SK-N-SH (cell line): Measurements from ENCODE around the gene FRRS1L. TPM values are rescaled to one million over a fixed set of nuclear protein-coding genes. Genes with fewer than 3 reads are reported as not detected.

Source experiments
- CTCF ChIA-PET: fragments of 300-600, 350-600 bp; formaldehyde crosslinking; extraction: SDS; loops from one replicate; lab custom pipeline; 2021; lab: Yijun Ruan, JAX
- POLR2A ChIA-PET: fragments of 350-600 bp; sonication (Branson Sonifier 250); formaldehyde crosslinking; extraction: SDS; loops from one replicate; lab custom pipeline; 2020; ENCODE audit warnings: antibody characterized with exemption, inconsistent platforms; lab: Yijun Ruan, JAX
- DNase-seq: peaks from one replicate; pipeline ENCODE4 v3.0.0; 2012
- H2AFZ ChIP-seq: fragments of 200-600 bp; sonication (generic); 2 replicates; pipeline ENCODE4 v1.8.1; 2016; ENCODE audit warnings: antibody characterized with exemption, mild to moderate bottlenecking, low read depth
- H3F3A ChIP-seq: fragments of 200-600 bp; sonication (generic); replicated peaks from 2 replicates; pipeline ENCODE3; 2016; ENCODE audit warnings: antibody characterized with exemption, mild to moderate bottlenecking; ENCODE audit not compliant: insufficient read depth
- H3K27ac ChIP-seq, 2 experiments: fragments of 200-500 bp in 1 of 2; fragments of 200-600 bp in 1 of 2; sonication (Bioruptor generic) in 1 of 2; sonication (generic), shearing (Covaris generic) in 1 of 2; 2 replicates each; pipeline versions ENCODE4 v1.5.1 to v1.6.1; 2014 to 2016; ENCODE audit warnings: low read depth in 2 of 2, inconsistent platforms in 1 of 2, low read length in 1 of 2, mild to moderate bottlenecking in 1 of 2, mixed read lengths in 1 of 2
- H3K27me3 ChIP-seq: fragments of 200-600 bp; sonication (generic), shearing (Covaris generic); 2 replicates; pipeline ENCODE4 v1.6.1; 2016; ENCODE audit warnings: mixed run types; ENCODE audit not compliant: insufficient read depth
- H3K36me3 ChIP-seq, 2 experiments: fragments of 200-500 bp in 1 of 2; fragments of 200-600 bp in 1 of 2; sonication (Bioruptor generic) in 1 of 2; sonication (generic) in 1 of 2; replicated peaks in 1 of 2; 2 replicates each; pipeline versions ENCODE3 to v1.5.1; 2014 to 2016; ENCODE audit warnings: low read length in 1 of 2, mild to moderate bottlenecking in 1 of 2; ENCODE audit not compliant: insufficient read depth in 2 of 2, control insufficient read depth in 1 of 2
- H3K4me1 ChIP-seq, 2 experiments: fragments of 200-500 bp in 1 of 2; fragments of 200-600 bp in 1 of 2; sonication (Bioruptor generic) in 1 of 2; sonication (generic), shearing (Covaris generic) in 1 of 2; 2 replicates each; pipeline versions ENCODE4 v1.5.1 to v1.6.1; 2014 to 2016; ENCODE audit warnings: low read depth in 1 of 2, low read length in 1 of 2, mixed run types in 1 of 2; ENCODE audit not compliant: insufficient read depth in 2 of 2, control insufficient read depth in 1 of 2
- H3K4me2 ChIP-seq: fragments of 200-600 bp; sonication (generic), shearing (Covaris generic); 2 replicates; pipeline ENCODE4 v1.6.1; 2017; ENCODE audit warnings: mixed run types
- H3K4me3 ChIP-seq, 2 experiments: fragments of 200-500 bp in 1 of 2; fragments of 200-600 bp in 1 of 2; sonication (Bioruptor generic) in 1 of 2; sonication (generic), shearing (Covaris generic) in 1 of 2; 2 replicates each; pipeline versions ENCODE4 v1.5.1 to v1.8.1; 2014 to 2016; ENCODE audit warnings: low read depth in 2 of 2, inconsistent platforms in 1 of 2, low read length in 1 of 2, mild to moderate bottlenecking in 1 of 2, mixed read lengths in 1 of 2, moderate library complexity in 1 of 2
- H3K79me2 ChIP-seq: fragments of 200-600 bp; sonication (generic); 2 replicates; pipeline ENCODE4 v1.8.1; 2017; ENCODE audit warnings: mild to moderate bottlenecking; ENCODE audit not compliant: insufficient read depth
- H3K9ac ChIP-seq: fragments of 200-600 bp; sonication (generic); 2 replicates; pipeline ENCODE4 v1.6.1; 2017; ENCODE audit warnings: mixed run types
- H3K9me2 ChIP-seq: fragments of 200-600 bp; sonication (generic); 2 replicates; pipeline ENCODE4 v1.6.1; 2017; ENCODE audit warnings: mixed run types
- H3K9me3 ChIP-seq: fragments of 200-600 bp; sonication (generic); 2 replicates; pipeline ENCODE4 v1.6.1; 2017; ENCODE audit warnings: mixed run types, mild to moderate bottlenecking, moderate library complexity
- H4K20me1 ChIP-seq: fragments of 200-600 bp; sonication (generic); 2 replicates; pipeline ENCODE4 v1.6.1; 2017; ENCODE audit warnings: mild to moderate bottlenecking, mixed run types; ENCODE audit not compliant: insufficient read depth
- CHD2 ChIP-seq: fragments of 150-350 bp; IDR thresholded peaks from 2 replicates; pipeline ENCODE4 v1.6.1; 2018; ENCODE audit warnings: low read length; ENCODE audit not compliant: partially characterized antibody
- CTCF ChIP-seq: fragments of 200-600 bp; sonication (generic); IDR thresholded peaks from 2 replicates; pipeline ENCODE4 v1.6.1; 2017; ENCODE audit warnings: antibody characterized with exemption, mild to moderate bottlenecking, moderate library complexity
- FOXJ3 ChIP-seq: sonication (generic); formaldehyde crosslinking; IDR thresholded peaks from 2 replicates; pipeline ENCODE4 v1.5.1; 2020; ENCODE audit warnings: mild to moderate bottlenecking, missing genetic modification reagents
- FOXM1 ChIP-seq: IDR thresholded peaks from 2 replicates; pipeline ENCODE4 v1.4.0; 2012; ENCODE audit warnings: low read depth, mild to moderate bottlenecking
- GABPA ChIP-seq: IDR thresholded peaks from 2 replicates; pipeline ENCODE4 v1.4.0; 2012; ENCODE audit warnings: low read depth, mild to moderate bottlenecking
- IRF3 ChIP-seq: fragments of 150-350 bp; IDR thresholded peaks from 2 replicates; pipeline ENCODE4 v1.6.1; 2016; ENCODE audit warnings: mild to moderate bottlenecking, low read depth, low read length
- JUND ChIP-seq: IDR thresholded peaks from 2 replicates; pipeline ENCODE4 v1.4.0; 2012
- MAX ChIP-seq: IDR thresholded peaks from 2 replicates; pipeline ENCODE4 v1.4.0; 2012; ENCODE audit warnings: low read depth
- MXI1 ChIP-seq: IDR thresholded peaks from 2 replicates; pipeline ENCODE4 v1.6.1; 2012; ENCODE audit warnings: mild to moderate bottlenecking, low read depth, low read length, improper control_type of control experiment
- NFIC ChIP-seq: IDR thresholded peaks from 2 replicates; pipeline ENCODE4 v1.4.0; 2012; ENCODE audit warnings: borderline replicate concordance
- NRF1 ChIP-seq: IDR thresholded peaks from 2 replicates; pipeline ENCODE4 v1.6.1; 2012; ENCODE audit warnings: low read depth, mild to moderate bottlenecking, low read length
- PBX3 ChIP-seq: IDR thresholded peaks from 2 replicates; pipeline ENCODE4; 2012
- POLR2AphosphoS5 ChIP-seq: IDR thresholded peaks from 2 replicates; pipeline ENCODE4 v1.6.1; 2012; ENCODE audit warnings: low read depth, low read length
- RAD21 ChIP-seq: IDR thresholded peaks from 2 replicates; pipeline ENCODE4 v1.6.1; 2012; ENCODE audit warnings: mild to moderate bottlenecking, low read length
- REST ChIP-seq: IDR thresholded peaks from 2 replicates; pipeline ENCODE4 v1.6.1; 2012; ENCODE audit warnings: mild to moderate bottlenecking, low read depth, low read length, moderate library complexity
- RFX5 ChIP-seq: IDR thresholded peaks from 2 replicates; pipeline ENCODE4 v1.6.1; 2012; ENCODE audit warnings: mild to moderate bottlenecking, improper control_type of control experiment, low read length
- RXRA ChIP-seq: IDR thresholded peaks from 2 replicates; pipeline ENCODE4 v1.4.0; 2012; ENCODE audit warnings: low read depth, mild to moderate bottlenecking, borderline replicate concordance
- SIN3A ChIP-seq: IDR thresholded peaks from 2 replicates; pipeline ENCODE4 v1.6.1; 2012; ENCODE audit warnings: low read depth, mild to moderate bottlenecking, low read length, moderate library complexity, borderline replicate concordance
- SMC3 ChIP-seq: IDR thresholded peaks from 2 replicates; pipeline ENCODE4 v1.6.1; 2012; ENCODE audit warnings: low read depth, low read length, improper control_type of control experiment
- TAF1 ChIP-seq: IDR thresholded peaks from 2 replicates; pipeline ENCODE4 v1.6.1; 2012; ENCODE audit warnings: low read depth, mild to moderate bottlenecking, low read length, moderate library complexity, borderline replicate concordance
- TCF12 ChIP-seq: IDR thresholded peaks from 2 replicates; pipeline ENCODE4 v1.4.0; 2012
- TEAD4 ChIP-seq: IDR thresholded peaks from 2 replicates; pipeline ENCODE4 v1.4.0; 2012; ENCODE audit warnings: mild to moderate bottlenecking, borderline replicate concordance; ENCODE audit not compliant: insufficient read depth
- ZBTB33 ChIP-seq: IDR thresholded peaks from 2 replicates; pipeline ENCODE4 v1.4.0; 2012; ENCODE audit warnings: low read depth, borderline replicate concordance
- WGBS: methylation state at CpG from one replicate; pipeline ENCODE4 v1.1.6; 2017; ENCODE audit warnings: low lambda C conversion rate; 5-methylcytosine and 5-hydroxymethylcytosine counted together
- polyA plus RNA-seq, 3 experiments: library from polyadenylated mRNA; depleted of rRNA; stranded (reverse); fragments of >200 nt; gene quantifications; 2 replicates each; pipeline ENCODE4 v1.2.3, GENCODE V29; 2012

Gene FRRS1L
- polyA plus RNA-seq, 1 of the 3 experiments (the other 2 are of a cell fraction): 3.7 TPM

GRCh38 chr9:109119439-109120203 is 47.4 kb downstream of the FRRS1L start, which contains the start of gene TMEM245:
Gene TMEM245 (minus strand): TSS chr9:109119947. CDS start chr9:109119913, 34 bp downstream.
- Histone ChIP-seq H3K79me2 (peaks cover 55% of the 10 kb centered on the region), H3K4me2 (peak within 1 kb of the TSS; percentile 94), H3K4me3 (peak within 1 kb of the TSS; percentile 78 to 87), H3K9ac (peak within 1 kb of the TSS; percentile 87), H4K20me1 (peaks cover 40% of the 10 kb centered on the region), H3K9me3 (no peaks in the 10 kb centered on the region), H3K4me1 (peaks cover 13 to 20% of the 10 kb centered on the region in 2 experiments; a peak in 3 of 4 replicates), H3K27ac (peak within 1 kb of the TSS; percentile 79 to 83), H3F3A (peaks cover 9% of the 10 kb centered on the region), H3K27me3 (no peaks in the 10 kb centered on the region), H3K9me2 (no peaks in the 10 kb centered on the region), H2AFZ (peak within 1 kb of the TSS; percentile 82; the same call in 1 of the 2 replicates), H3K36me3 (no peaks in the 10 kb centered on the region)
- ChIA-PET POLR2A (interaction anchor here (0.6 to 1.2 kb wide), 3 partner anchors 39 to 222 kb away, joined by 3 read pairs; no protein-coding TSS in a partner anchor), CTCF (interaction anchor here (0.6 to 1.0 kb wide), 2 partner anchors 10 to 72 kb away, joined by 3 to 4 read pairs; no protein-coding TSS in a partner anchor)
- WGBS: 1% methylated on average over 35 of the region's 88 CpGs
- DNase-seq: peak; percentile 94
- TF ChIP-seq SMC3: no peak
- no peak for TF ChIP-seq TCF12
- 0 out of 2 replicates have a peak, but pooled peaks have one; percentile 3 for TF ChIP-seq NFIC
- peak; percentile 79 for TF ChIP-seq TAF1
- peak; percentile 76 for TF ChIP-seq POLR2AphosphoS5
- TF ChIP-seq NRF1: peak; percentile 56
- TF ChIP-seq ZBTB33: no peak; the same call in 1 of the 2 replicates
- no peak for TF ChIP-seq RFX5
- TF ChIP-seq FOXJ3 (CRISPR knock-in tag): no peak
- no peak for TF ChIP-seq RAD21
- TF ChIP-seq FOXM1: no peak
- TF ChIP-seq MAX: peak; percentile 30; the same call in 1 of the 2 replicates
- TF ChIP-seq JUND: no peak
- TF ChIP-seq CHD2: peak; percentile 99
- TF ChIP-seq CTCF: no peak
- no peak for TF ChIP-seq TEAD4
- TF ChIP-seq IRF3: no peak
- no peak for TF ChIP-seq RXRA
- TF ChIP-seq SIN3A: peak; percentile 94; the same call in 1 of the 2 replicates
- no peak; the same call in 1 of the 2 replicates for TF ChIP-seq MXI1
- TF ChIP-seq GABPA: no peak
- TF ChIP-seq PBX3: peak; percentile 60
- no peak for TF ChIP-seq REST
